DMS153 (cell line): Measurements from ENCODE around the gene EPN1.
"Not testable (repeated sequence)": the region's sequence is repeated elsewhere in the genome, so short reads cannot be mapped to it uniquely, and the experiment has no call there.

ENCODE experiments used
- DNase-seq: peaks from one replicate; lab custom pipeline; 2025; lab: John Stamatoyannopoulos, UW

Gene EPN1

DNA sequence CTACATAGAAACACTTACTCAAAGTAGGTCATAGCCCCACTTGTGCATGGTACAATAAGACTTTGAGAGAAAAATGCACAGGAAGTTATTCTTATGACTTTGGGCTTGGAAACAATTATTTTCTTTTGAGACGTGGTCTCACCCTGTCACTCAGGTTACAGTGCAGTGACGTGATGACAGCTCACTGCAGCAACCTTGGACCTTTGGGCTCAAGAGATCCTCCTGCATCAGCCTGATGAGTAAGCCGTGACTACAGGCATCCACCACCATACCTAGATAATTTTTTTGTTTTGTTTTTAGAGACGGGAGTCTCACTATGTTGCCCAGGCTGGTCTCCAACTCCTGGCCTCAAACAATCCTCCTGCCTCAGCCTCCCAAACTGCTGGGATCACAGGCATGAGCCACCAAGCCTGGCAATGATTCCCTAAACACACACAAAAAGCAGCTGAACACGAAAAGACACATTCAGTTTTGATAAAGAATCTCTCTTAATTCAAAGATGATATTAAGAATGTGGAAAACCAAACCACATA, 45.3 kb downstream of the EPN1 start:
- DNase-seq, result no peak

GRCh38 chr19:55720801-55721200, 45.8 kb downstream of the EPN1 start:
- no peak for DNase-seq

DNA sequence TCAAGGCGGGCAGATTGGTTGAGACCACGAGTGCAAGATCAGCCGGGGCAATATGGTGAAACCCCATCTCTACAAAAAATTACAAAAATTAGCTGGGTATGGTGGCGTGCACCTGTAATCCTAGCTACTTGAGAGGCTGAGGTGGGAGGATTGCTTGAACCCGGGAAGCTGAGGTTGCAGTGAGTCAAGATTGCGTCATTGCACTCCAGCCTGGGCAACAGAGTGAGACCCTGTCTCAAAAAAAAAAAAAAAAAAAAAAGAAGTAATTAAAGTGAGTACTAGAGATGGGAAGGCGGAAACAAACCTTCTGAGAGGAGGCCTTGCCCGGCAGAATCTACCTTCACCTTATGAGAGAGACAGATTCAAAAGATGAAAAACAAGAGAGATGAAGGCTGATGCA, 48.5 kb downstream of the EPN1 start:
- DNase-seq, result no peak

GRCh38 chr19:55730378-55730777, 55.4 kb downstream of the EPN1 start:
- not testable (repeated sequence) for DNase-seq

DNA sequence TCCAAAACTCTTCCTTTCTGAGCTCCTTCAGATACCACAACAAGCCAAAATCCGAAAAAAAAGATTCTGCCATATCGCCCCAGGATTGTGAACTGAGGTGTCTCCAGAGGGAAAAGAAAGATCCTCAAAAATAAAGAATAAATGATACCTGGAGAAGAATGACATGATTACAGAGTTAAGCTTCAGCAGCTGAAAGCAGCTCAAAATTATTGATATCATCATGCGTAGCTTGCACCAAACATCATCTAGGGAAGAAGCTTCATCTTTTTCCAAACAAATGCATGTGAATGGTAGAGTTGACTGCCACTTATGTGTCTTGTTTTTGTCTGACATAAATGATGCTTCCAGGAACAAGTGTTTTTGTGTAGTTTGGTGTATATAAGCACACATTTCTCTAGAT, 63.3 kb downstream of the EPN1 start, which contains the start of gene NLRP9:
Gene NLRP9 (minus strand): TSS at position 101 of the 400 bp plus-strand sequence. CDS start 28 bp downstream, at position 73.
- DNase-seq, result no peak

- DNase-seq, result no peak
Observed at GRCh38 chr19:55750715-55751114, 75.7 kb downstream of the EPN1 start.

GRCh38 chr19:55753401-55753800, 78.4 kb downstream of the EPN1 start:
- no peak for DNase-seq

DNA sequence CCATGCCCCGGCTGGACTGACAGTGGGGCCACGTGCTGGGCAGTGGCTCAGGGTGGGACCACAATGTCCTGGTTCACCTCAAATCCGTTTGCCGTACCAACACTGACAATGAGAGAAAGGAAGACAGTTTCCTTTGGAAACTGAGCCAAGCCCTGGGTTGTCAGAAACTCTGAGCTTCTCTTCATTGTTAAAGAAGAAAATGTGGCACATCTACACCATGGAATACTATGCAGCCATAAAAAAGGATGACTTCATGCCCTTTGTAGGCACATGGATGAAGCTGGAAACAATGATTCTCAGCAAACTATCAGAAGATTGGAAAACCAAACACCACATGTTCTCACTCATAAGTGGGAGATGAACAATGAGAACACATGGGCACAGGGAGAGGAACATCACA, 81.8 kb downstream of the EPN1 start:
- not testable (repeated sequence) for DNase-seq

GRCh38 chr19:55758797-55759196, 83.8 kb downstream of the EPN1 start, which contains the start of gene RFPL4A:
TSS of gene RFPL4A (plus strand) at chr19:55759097. CDS start at chr19:55761801, 2,704 bp downstream.
- not testable (repeated sequence) for DNase-seq
